Measurements from ENCODE around the gene ZNF382.

The ZNF382 gene

DNA sequence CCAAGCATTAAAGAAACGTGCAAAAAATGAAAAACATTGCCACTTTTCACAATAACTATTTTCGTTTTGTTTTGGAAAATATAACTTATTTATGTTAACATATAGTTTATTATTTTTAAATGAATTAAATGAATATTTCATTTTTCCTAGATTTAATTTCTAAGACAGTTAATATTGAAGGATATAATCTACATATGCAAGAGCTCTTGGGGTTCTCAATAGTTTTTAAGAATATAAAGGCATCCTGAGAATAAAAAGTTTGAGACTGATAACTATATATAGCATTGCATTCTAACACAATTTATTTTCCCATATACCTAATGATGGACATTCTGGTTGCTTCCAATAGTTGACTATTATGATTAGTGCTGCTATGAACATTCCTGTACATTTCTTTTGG is 41.6 kb downstream of the ZNF382 start:
- ATAC-seq: no peak
- TF ChIP-seq, protein P1, sequence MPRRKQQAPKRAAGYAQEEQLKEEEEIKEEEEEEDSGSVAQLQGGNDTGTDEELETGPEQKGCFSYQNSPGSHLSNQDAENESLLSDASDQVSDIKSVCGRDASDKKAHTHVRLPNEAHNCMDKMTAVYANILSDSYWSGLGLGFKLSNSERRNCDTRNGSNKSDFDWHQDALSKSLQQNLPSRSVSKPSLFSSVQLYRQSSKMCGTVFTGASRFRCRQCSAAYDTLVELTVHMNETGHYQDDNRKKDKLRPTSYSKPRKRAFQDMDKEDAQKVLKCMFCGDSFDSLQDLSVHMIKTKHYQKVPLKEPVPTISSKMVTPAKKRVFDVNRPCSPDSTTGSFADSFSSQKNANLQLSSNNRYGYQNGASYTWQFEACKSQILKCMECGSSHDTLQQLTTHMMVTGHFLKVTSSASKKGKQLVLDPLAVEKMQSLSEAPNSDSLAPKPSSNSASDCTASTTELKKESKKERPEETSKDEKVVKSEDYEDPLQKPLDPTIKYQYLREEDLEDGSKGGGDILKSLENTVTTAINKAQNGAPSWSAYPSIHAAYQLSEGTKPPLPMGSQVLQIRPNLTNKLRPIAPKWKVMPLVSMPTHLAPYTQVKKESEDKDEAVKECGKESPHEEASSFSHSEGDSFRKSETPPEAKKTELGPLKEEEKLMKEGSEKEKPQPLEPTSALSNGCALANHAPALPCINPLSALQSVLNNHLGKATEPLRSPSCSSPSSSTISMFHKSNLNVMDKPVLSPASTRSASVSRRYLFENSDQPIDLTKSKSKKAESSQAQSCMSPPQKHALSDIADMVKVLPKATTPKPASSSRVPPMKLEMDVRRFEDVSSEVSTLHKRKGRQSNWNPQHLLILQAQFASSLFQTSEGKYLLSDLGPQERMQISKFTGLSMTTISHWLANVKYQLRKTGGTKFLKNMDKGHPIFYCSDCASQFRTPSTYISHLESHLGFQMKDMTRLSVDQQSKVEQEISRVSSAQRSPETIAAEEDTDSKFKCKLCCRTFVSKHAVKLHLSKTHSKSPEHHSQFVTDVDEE (CRISPR knock-in tag; IDR thresholded peaks at IDR 0.05): no peak
- no peak for TF ChIP-seq TCF4 (CRISPR knock-in tag; IDR thresholded peaks at IDR 0.05; ENCODE audit: borderline replicate concordance)
- TF ChIP-seq, protein P2, sequence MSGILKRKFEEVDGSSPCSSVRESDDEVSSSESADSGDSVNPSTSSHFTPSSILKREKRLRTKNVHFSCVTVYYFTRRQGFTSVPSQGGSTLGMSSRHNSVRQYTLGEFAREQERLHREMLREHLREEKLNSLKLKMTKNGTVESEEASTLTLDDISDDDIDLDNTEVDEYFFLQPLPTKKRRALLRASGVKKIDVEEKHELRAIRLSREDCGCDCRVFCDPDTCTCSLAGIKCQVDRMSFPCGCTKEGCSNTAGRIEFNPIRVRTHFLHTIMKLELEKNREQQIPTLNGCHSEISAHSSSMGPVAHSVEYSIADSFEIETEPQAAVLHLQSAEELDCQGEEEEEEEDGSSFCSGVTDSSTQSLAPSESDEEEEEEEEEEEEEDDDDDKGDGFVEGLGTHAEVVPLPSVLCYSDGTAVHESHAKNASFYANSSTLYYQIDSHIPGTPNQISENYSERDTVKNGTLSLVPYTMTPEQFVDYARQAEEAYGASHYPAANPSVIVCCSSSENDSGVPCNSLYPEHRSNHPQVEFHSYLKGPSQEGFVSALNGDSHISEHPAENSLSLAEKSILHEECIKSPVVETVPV (CRISPR knock-in tag; IDR thresholded peaks at IDR 0.05): no peak
- TF ChIP-seq ZNF565 (CRISPR knock-in tag; conservative IDR thresholded peaks at IDR 0.05; ENCODE audit: low read depth): no peak
- no peak for TF ChIP-seq ARNTL (CRISPR knock-in tag; IDR thresholded peaks at IDR 0.05; ENCODE audit: borderline replicate concordance, low read depth)
- no peak for TF ChIP-seq RARB (CRISPR knock-in tag; IDR thresholded peaks at IDR 0.05)
- no peak for TF ChIP-seq ESRRG (CRISPR knock-in tag; IDR thresholded peaks at IDR 0.05)
- TF ChIP-seq ZC3H10 (CRISPR knock-in tag; IDR thresholded peaks at IDR 0.05): no peak
- TF ChIP-seq, protein P3, sequence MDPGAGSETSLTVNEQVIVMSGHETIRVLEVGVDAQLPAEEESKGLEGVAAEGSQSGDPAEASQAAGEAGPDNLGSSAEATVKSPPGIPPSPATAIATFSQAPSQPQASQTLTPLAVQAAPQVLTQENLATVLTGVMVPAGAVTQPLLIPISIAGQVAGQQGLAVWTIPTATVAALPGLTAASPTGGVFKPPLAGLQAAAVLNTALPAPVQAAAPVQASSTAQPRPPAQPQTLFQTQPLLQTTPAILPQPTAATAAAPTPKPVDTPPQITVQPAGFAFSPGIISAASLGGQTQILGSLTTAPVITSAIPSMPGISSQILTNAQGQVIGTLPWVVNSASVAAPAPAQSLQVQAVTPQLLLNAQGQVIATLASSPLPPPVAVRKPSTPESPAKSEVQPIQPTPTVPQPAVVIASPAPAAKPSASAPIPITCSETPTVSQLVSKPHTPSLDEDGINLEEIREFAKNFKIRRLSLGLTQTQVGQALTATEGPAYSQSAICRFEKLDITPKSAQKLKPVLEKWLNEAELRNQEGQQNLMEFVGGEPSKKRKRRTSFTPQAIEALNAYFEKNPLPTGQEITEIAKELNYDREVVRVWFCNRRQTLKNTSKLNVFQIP (CRISPR knock-in tag; IDR thresholded peaks at IDR 0.05; ENCODE audit: borderline replicate concordance, low read depth): no peak
- TF ChIP-seq GLIS3 (CRISPR knock-in tag; IDR thresholded peaks at IDR 0.05): no peak
- TF ChIP-seq, protein P4, sequence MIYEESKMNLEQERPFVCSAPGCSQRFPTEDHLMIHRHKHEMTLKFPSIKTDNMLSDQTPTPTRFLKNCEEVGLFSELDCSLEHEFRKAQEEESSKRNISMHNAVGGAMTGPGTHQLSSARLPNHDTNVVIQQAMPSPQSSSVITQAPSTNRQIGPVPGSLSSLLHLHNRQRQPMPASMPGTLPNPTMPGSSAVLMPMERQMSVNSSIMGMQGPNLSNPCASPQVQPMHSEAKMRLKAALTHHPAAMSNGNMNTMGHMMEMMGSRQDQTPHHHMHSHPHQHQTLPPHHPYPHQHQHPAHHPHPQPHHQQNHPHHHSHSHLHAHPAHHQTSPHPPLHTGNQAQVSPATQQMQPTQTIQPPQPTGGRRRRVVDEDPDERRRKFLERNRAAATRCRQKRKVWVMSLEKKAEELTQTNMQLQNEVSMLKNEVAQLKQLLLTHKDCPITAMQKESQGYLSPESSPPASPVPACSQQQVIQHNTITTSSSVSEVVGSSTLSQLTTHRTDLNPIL (CRISPR knock-in tag; IDR thresholded peaks at IDR 0.05; ENCODE audit: low read depth): no peak
- TF ChIP-seq OSR1 (CRISPR knock-in tag; IDR thresholded peaks at IDR 0.05): no peak
- TF ChIP-seq TOX (CRISPR knock-in tag; IDR thresholded peaks at IDR 0.05; ENCODE audit: borderline replicate concordance): no peak
- no peak for TF ChIP-seq CSDC2 (CRISPR knock-in tag; IDR thresholded peaks at IDR 0.05)
- no peak for TF ChIP-seq ZFP3 (CRISPR knock-in tag; IDR thresholded peaks at IDR 0.05)
- TF ChIP-seq BACH2 (CRISPR knock-in tag; IDR thresholded peaks at IDR 0.05; ENCODE audit: borderline replicate concordance): no peak
- no peak for TF ChIP-seq ZNF8 (CRISPR knock-in tag; IDR thresholded peaks at IDR 0.05)
- no peak for TF ChIP-seq ZFP30 (CRISPR knock-in tag; IDR thresholded peaks at IDR 0.05)
- TF ChIP-seq SNAI2 (CRISPR knock-in tag; IDR thresholded peaks at IDR 0.05): no peak
- TF ChIP-seq ZNF70 (CRISPR knock-in tag; IDR thresholded peaks at IDR 0.05): no peak

DNA sequence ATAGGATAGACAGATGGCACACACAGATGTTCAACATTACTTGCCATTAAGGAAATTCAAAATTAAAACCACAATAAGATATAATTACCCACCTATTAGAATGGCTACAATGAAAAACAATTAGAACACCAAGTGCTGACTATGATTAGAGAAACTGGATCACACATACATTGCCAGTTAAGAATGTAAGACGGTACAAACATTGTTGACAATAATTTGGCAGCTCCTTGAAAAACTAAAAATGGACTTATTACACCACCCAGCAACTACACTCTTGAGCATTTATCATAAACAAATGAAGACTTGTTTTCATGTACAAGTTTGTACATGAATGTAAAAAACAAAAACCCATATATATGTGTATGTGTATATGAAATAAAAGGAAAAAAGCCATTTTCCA is 47.8 kb downstream of the ZNF382 start:
- no peak for TF ChIP-seq GLIS3 (CRISPR knock-in tag; IDR thresholded peaks at IDR 0.05)
- TF ChIP-seq SNAI2 (CRISPR knock-in tag; IDR thresholded peaks at IDR 0.05): no peak
- TF ChIP-seq ISL1 (CRISPR knock-in tag; IDR thresholded peaks at IDR 0.05): no peak
- no peak for TF ChIP-seq OSR1 (CRISPR knock-in tag; IDR thresholded peaks at IDR 0.05)
- no peak for TF ChIP-seq BACH2 (CRISPR knock-in tag; IDR thresholded peaks at IDR 0.05; ENCODE audit: borderline replicate concordance)
- TF ChIP-seq CSDC2 (CRISPR knock-in tag; IDR thresholded peaks at IDR 0.05): no peak
- no peak for TF ChIP-seq ARNTL (CRISPR knock-in tag; IDR thresholded peaks at IDR 0.05; ENCODE audit: borderline replicate concordance, low read depth)
- TF ChIP-seq ZFP3 (CRISPR knock-in tag; IDR thresholded peaks at IDR 0.05): no peak
- no peak for ATAC-seq

DNA sequence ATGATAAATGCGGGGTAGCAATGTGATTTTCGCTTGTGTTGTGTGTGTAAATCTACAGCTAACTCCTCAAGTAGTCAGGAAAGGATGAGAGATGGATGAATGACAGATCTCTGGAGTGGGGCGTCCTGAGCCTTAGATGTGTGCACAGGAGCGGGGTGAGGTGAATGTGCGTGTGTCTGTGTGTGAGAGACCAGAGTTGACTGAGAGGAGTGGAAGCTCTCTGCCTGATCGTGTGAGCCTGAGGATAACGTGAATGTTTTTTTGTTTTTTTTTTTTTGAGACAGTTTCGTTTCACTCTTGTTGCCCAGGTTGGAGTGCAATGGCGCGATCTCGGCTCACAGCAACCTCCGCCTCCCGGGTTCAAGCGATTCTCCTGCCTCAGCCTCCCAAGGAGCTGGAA is 60.7 kb downstream of the ZNF382 start:
- no peak for TF ChIP-seq OSR1 (CRISPR knock-in tag; IDR thresholded peaks at IDR 0.05)
- TF ChIP-seq ZNF8 (CRISPR knock-in tag; IDR thresholded peaks at IDR 0.05): no peak
- TF ChIP-seq ARNTL (CRISPR knock-in tag; IDR thresholded peaks at IDR 0.05; ENCODE audit: borderline replicate concordance, low read depth): no peak
- TF ChIP-seq ZNF565 (CRISPR knock-in tag; conservative IDR thresholded peaks at IDR 0.05; ENCODE audit: low read depth): no peak
- TF ChIP-seq ZNF70 (CRISPR knock-in tag; IDR thresholded peaks at IDR 0.05): no peak
- TF ChIP-seq PPARA (CRISPR knock-in tag; IDR thresholded peaks at IDR 0.05; ENCODE audit: borderline replicate concordance): no peak
- TF ChIP-seq, protein P2 (CRISPR knock-in tag; IDR thresholded peaks at IDR 0.05): no peak
- no peak for TF ChIP-seq ZFP30 (CRISPR knock-in tag; IDR thresholded peaks at IDR 0.05)
- TF ChIP-seq ZFP3 (CRISPR knock-in tag; IDR thresholded peaks at IDR 0.05): no peak
- TF ChIP-seq, protein P5, sequence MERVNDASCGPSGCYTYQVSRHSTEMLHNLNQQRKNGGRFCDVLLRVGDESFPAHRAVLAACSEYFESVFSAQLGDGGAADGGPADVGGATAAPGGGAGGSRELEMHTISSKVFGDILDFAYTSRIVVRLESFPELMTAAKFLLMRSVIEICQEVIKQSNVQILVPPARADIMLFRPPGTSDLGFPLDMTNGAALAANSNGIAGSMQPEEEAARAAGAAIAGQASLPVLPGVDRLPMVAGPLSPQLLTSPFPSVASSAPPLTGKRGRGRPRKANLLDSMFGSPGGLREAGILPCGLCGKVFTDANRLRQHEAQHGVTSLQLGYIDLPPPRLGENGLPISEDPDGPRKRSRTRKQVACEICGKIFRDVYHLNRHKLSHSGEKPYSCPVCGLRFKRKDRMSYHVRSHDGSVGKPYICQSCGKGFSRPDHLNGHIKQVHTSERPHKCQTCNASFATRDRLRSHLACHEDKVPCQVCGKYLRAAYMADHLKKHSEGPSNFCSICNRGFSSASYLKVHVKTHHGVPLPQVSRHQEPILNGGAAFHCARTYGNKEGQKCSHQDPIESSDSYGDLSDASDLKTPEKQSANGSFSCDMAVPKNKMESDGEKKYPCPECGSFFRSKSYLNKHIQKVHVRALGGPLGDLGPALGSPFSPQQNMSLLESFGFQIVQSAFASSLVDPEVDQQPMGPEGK (CRISPR knock-in tag; IDR thresholded peaks at IDR 0.05; ENCODE audit: borderline replicate concordance): no peak
- TF ChIP-seq, protein P4 (CRISPR knock-in tag; IDR thresholded peaks at IDR 0.05; ENCODE audit: low read depth): no peak
- TF ChIP-seq BACH2 (CRISPR knock-in tag; IDR thresholded peaks at IDR 0.05; ENCODE audit: borderline replicate concordance): no peak
- TF ChIP-seq CSDC2 (CRISPR knock-in tag; IDR thresholded peaks at IDR 0.05): no peak
- TF ChIP-seq TCF4 (CRISPR knock-in tag; IDR thresholded peaks at IDR 0.05; ENCODE audit: borderline replicate concordance): no peak
- TF ChIP-seq, protein P3 (CRISPR knock-in tag; IDR thresholded peaks at IDR 0.05; ENCODE audit: borderline replicate concordance, low read depth): no peak
- ATAC-seq: no peak

Measured in SK-N-SH treated with all-trans-retinoic acid at 6 μM for 48 hours (cell line).